Sigmoid colon (tissue), 7 donors: ENCODE measurements around the gene PPP4R4. TPM values are rescaled to one million over a fixed set of nuclear protein-coding genes. Genes with fewer than 3 reads are reported as not detected.
"Not testable (repeated sequence)": the region's sequence is repeated elsewhere in the genome, so short reads cannot be mapped to it uniquely, and the experiment has no call there.

ENCODE experiments used
- DNase-seq: peaks from one replicate; pipeline ENCODE4 v3.0.0-alpha.2; 2019
- H3K27ac ChIP-seq, 4 donors: fragments of 200-600 bp; sonication (generic); one replicate each; pipeline ENCODE4 v1.5.1; 2016 to 2019; ENCODE audit warnings: mild to moderate bottlenecking in 1 of 4
- H3K27me3 ChIP-seq, 3 donors: fragments of 200-600 bp; sonication (generic); one replicate each; pipeline ENCODE4 v1.5.1; 2019; ENCODE audit warnings: mild to moderate bottlenecking in 1 of 3
- H3K36me3 ChIP-seq, 4 donors: fragments of 200-600 bp; sonication (generic); one replicate each; pipeline ENCODE4 v1.5.1; 2016 to 2019
- H3K4me1 ChIP-seq, 4 donors: fragments of 200-600 bp; sonication (generic); one replicate each; pipeline ENCODE4 v1.5.1; 2017 to 2019
- H3K4me3 ChIP-seq, 4 donors: fragments of 200-600 bp; sonication (generic); one replicate each; pipeline ENCODE4 v1.5.1; 2017 to 2019; ENCODE audit warnings: mild to moderate bottlenecking in 2 of 4, moderate library complexity in 1 of 4
- H3K9me3 ChIP-seq, 4 donors: fragments of 200-600 bp in 3 of 4; sonication (generic) in 3 of 4; one replicate each; pipeline versions ENCODE4 v1.5.1 to v1.6.1; 2013 to 2019
- EP300 ChIP-seq, 4 donors: sonication (generic); formaldehyde crosslinking; IDR thresholded peaks; one replicate each; pipeline ENCODE4 v1.6.1; 2017; ENCODE audit warnings: antibody characterized with exemption in 4 of 4
- POLR2A ChIP-seq, 2 donors: fragments of 450-650 bp; IDR thresholded peaks; one replicate each; pipeline ENCODE4 v1.6.1; 2016; ENCODE audit warnings: antibody characterized with exemption in 2 of 2, mild to moderate bottlenecking in 2 of 2, moderate library complexity in 2 of 2
- POLR2AphosphoS5 ChIP-seq, 4 donors: sonication (generic); formaldehyde crosslinking; IDR thresholded peaks; one replicate each; pipeline ENCODE4 v1.6.1; 2017; ENCODE audit warnings: antibody characterized with exemption in 4 of 4
- WGBS, 2 donors: extraction: QIAGEN DNeasy Blood & Tissue Kit; methylation state at CpG; one replicate each; pipeline ENCODE4 v1.1.7; 2013; 5-methylcytosine and 5-hydroxymethylcytosine counted together
- intact Hi-C: fragments of 100-400 bp; cut with DNase I; formaldehyde crosslinking; loops from one replicate; pipeline ENCODE4 v1.15.1; 2023
- polyA plus RNA-seq, 3 donors: library from polyadenylated mRNA; stranded (reverse); fragments of 200-250 nt; gene quantifications; one replicate each; pipeline ENCODE4 v1.2.3, GENCODE V29; 2013
- total RNA-seq, 4 donors: library from RNA; depleted of rRNA; stranded (reverse); fragments of >200 nt; gene quantifications; one replicate each; pipeline ENCODE4 v1.1.0, GENCODE V29; 2016
- TF ChIP-seq, protein P1 (sequence below), 4 experiments: fragments of 450-650 bp in 3 of 4; fragments of 200-600 bp in 1 of 4; IDR thresholded peaks; one replicate each; pipeline ENCODE4 v1.5.1; 2016 to 2019; ENCODE audit warnings: antibody characterized with exemption in 4 of 4, mild to moderate bottlenecking in 3 of 4, moderate library complexity in 2 of 4
- donor health status: healthy with polysubstance abuse.
- donor health status: Bipolar disorder and iron deficiency.
- donor health status: healthy.

Gene PPP4R4
- total and polyA plus RNA-seq, 7 donors: 0.07 to 3.0 (median 0.63) TPM; not detected in 1

DNA sequence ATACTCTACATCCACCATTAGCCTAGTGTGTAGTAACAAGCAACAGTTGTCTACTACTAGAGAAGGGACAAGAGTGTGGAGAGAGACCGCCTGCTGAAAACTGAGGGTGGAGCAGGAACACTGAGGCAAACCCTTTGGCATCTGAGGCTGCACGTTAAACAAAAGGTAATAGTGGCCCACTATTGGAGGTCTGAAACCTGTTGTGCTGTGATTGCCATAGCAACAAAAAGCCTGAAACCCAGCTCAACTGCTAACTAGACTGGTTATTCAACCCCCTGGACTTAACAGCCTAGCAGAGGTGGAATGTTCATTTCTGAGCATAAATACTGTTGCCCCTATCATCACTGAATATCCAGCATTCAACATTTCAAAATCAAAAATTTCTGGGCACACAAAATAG, 43.0 kb downstream of the PPP4R4 start:
- intact Hi-C loops: no loop called here
- TF ChIP-seq, protein P1, sequence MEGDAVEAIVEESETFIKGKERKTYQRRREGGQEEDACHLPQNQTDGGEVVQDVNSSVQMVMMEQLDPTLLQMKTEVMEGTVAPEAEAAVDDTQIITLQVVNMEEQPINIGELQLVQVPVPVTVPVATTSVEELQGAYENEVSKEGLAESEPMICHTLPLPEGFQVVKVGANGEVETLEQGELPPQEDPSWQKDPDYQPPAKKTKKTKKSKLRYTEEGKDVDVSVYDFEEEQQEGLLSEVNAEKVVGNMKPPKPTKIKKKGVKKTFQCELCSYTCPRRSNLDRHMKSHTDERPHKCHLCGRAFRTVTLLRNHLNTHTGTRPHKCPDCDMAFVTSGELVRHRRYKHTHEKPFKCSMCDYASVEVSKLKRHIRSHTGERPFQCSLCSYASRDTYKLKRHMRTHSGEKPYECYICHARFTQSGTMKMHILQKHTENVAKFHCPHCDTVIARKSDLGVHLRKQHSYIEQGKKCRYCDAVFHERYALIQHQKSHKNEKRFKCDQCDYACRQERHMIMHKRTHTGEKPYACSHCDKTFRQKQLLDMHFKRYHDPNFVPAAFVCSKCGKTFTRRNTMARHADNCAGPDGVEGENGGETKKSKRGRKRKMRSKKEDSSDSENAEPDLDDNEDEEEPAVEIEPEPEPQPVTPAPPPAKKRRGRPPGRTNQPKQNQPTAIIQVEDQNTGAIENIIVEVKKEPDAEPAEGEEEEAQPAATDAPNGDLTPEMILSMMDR (IDR thresholded peaks at IDR 0.05): no peak
- no peak for TF ChIP-seq POLR2A (IDR thresholded peaks at IDR 0.05)
- TF ChIP-seq POLR2AphosphoS5 (IDR thresholded peaks at IDR 0.05): no peak
- TF ChIP-seq EP300 (IDR thresholded peaks at IDR 0.05): no peak
- Histone ChIP-seq H3K4me1 (no peaks in the 10 kb centered on the region), H3K27me3 (no peaks in the 10 kb centered on the region), H3K36me3 (no peaks in the 10 kb centered on the region), H3K9me3 (peaks cover 0 to 4% (median 0%) of the 10 kb centered on the region in 4 donors), H3K4me3 (no peak overlapping the region), H3K27ac (no peak overlapping the region)
- DNase-seq: no peak
- 71 to 76% methylated on average over 2 of the region's 2 CpGs for WGBS, 2 donors

DNA sequence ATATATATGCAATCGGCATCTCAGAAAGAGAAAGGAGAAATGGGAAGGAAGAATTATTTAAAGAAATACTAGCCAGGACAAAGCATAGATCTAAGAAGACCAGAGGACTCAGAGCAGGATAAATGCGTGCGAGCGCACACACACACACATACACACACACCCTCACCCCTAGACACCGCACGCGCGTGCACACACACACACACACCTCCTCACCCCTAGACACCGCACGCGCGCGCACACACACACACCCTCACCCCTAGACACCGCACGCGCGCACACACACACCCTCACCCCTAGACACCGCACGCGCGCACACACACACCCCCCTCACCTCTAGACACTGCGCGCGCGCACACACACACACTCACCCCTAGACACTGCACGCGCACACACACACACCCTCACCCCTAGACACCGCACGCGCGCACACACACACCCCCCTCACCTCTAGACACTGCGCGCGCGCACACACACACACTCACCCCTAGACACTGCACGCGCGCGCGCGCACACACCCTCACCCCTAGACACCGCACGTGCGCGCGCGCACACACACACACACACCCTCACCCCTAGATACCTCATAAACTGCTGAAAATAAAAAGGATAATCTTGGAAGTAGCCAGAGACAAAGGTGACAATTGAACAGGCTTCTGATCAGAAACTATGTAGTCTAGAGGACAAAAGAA, 44.2 kb downstream of the PPP4R4 start:
- 80 to 86% methylated on average over 47 of the region's 47 CpGs for WGBS, 2 donors
- H3K4me1 ChIP-seq, H3K36me3 ChIP-seq, H3K27ac ChIP-seq, H3K9me3 ChIP-seq, H3K4me3 ChIP-seq, intact Hi-C loops, H3K27me3 ChIP-seq, DNase-seq: not testable (repeated sequence)

DNA sequence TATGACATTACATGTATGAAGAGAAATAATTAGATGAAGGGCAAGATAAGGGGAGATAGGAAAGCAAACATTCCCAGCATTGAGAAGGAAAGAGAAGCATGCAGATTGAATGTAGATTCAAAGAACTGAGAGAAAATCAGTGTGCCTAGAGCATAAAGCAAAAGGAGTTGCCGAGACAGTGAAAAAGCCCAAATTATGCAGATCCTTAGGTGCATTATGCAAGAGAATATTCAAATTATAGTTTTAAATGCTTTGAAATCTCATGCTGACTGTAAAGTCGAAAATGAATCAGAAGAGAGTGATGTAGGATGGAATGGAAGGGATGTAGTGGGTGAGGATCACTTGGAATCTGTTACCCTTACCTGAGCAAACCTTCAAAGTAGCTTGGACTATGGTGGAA, 49.9 kb downstream of the PPP4R4 start:
- TF ChIP-seq POLR2AphosphoS5 (IDR thresholded peaks at IDR 0.05) (no peak), POLR2A (IDR thresholded peaks at IDR 0.05) (no peak), EP300 (IDR thresholded peaks at IDR 0.05) (no peak)
- TF ChIP-seq, protein P1 (IDR thresholded peaks at IDR 0.05): no peak
- 87 to 89% methylated on average over 2 of the region's 2 CpGs for WGBS, 2 donors
- intact Hi-C loops: no loop called here

DNA sequence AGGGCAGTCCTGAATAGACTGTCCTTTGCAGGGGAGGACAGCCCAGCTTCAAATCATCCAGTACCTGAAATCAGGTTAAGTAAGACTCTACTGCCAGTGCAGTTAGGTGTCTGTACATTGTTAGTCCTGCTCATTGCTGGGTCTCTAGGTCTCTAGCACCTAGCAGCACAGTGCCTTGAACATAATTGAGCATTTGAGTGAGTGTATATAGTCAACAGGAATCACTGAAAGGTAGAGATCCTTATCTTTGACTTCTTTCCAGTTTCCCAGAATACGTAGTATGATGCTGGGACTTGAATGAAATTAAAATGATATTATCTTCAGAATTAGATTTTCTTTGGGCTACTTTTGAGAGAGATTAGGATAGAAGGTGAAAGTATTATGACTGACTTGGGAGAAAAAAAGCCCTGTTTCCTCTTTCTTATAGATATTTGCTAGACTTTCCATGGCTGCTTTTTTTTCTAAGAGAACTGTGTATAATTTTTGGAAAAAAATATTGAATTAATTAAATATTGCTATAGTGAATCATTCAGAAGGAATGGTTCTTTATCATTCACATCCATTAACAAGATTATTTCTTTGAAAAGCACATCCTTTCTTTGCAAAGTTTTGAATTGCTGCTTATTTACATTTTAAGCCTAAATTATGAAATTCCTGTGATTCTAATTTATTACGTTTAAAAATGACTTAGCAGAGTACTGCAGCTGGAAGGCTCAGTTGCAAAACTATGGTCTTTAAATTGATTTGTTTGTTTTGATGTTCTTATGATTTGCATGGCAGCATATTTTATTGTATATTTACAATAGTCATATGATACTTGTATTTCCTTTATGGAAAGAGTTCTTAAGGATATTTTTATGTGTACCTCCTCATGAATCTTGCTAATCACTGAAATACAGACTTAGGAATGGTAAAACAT, 51.6 kb downstream of the PPP4R4 start:
- TF ChIP-seq EP300 (IDR thresholded peaks at IDR 0.05) (no peak), POLR2AphosphoS5 (IDR thresholded peaks at IDR 0.05) (no peak), POLR2A (IDR thresholded peaks at IDR 0.05) (no peak)
- TF ChIP-seq, protein P1 (IDR thresholded peaks at IDR 0.05): no peak
- no peak for DNase-seq
- no peaks in the 10 kb centered on the region for H3K27me3 ChIP-seq
- no peaks in the 10 kb centered on the region for H3K36me3 ChIP-seq
- intact Hi-C loops: no loop called here
- no peak overlapping the region for H3K4me3 ChIP-seq
- 72 to 77% methylated on average over 2 of the region's 2 CpGs for WGBS, 2 donors
- H3K4me1 ChIP-seq: no peaks in the 10 kb centered on the region
- H3K9me3 ChIP-seq: peaks cover 0 to 6% (median 0%) of the 10 kb centered on the region in 4 donors
- no peak overlapping the region for H3K27ac ChIP-seq

More for the DNA sequence above, 49.9 kb downstream of the PPP4R4 start:
- DNase-seq: no peak
- no peaks in the 10 kb centered on the region for H3K27me3 ChIP-seq
- peaks cover 0 to 6% (median 0%) of the 10 kb centered on the region in 4 donors for H3K9me3 ChIP-seq
- no peak overlapping the region for H3K4me3 ChIP-seq
- no peak overlapping the region for H3K27ac ChIP-seq
- H3K4me1 ChIP-seq: no peaks in the 10 kb centered on the region
- H3K36me3 ChIP-seq: no peaks in the 10 kb centered on the region

DNA sequence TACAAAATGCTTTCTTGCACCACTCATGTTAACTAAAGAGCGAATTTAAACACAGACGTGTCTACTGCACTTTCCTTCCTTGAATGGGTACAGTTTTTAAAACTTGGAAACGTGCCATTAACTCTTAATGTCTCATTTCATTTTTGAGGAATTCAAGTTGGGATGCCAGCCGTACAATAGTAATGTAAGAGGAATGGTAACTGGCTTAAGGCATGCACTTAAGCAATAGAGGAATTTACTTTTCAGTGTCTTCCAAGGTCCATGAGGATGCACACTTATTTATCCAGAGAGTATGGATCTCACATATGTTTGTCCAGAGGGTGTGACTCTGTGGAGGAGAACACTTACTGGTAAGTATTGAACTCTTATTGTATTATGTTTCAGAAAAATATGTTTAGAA, 52.9 kb downstream of the PPP4R4 start:
- peaks cover 0 to 6% (median 0%) of the 10 kb centered on the region in 4 donors for H3K9me3 ChIP-seq
- DNase-seq: no peak
- H3K27me3 ChIP-seq: no peaks in the 10 kb centered on the region
- intact Hi-C loops: no loop called here
- no peak overlapping the region for H3K4me3 ChIP-seq
- no peaks in the 10 kb centered on the region for H3K4me1 ChIP-seq
- TF ChIP-seq EP300 (IDR thresholded peaks at IDR 0.05) (no peak), POLR2A (IDR thresholded peaks at IDR 0.05) (no peak), POLR2AphosphoS5 (IDR thresholded peaks at IDR 0.05) (no peak)
- TF ChIP-seq, protein P1 (IDR thresholded peaks at IDR 0.05): no peak
- no peaks in the 10 kb centered on the region for H3K36me3 ChIP-seq
- no peak overlapping the region for H3K27ac ChIP-seq
- WGBS, 2 donors: 54 to 60% methylated on average over 4 of the region's 4 CpGs
